ENCODE results near the gene ADAMTS9. TPM values are rescaled to one million over a fixed set of nuclear protein-coding genes. Genes with fewer than 3 reads are reported as not detected.

ADAMTS9 gene
- total RNA-seq, 1 experiment from 2014 or later: 0.46 TPM

DNA sequence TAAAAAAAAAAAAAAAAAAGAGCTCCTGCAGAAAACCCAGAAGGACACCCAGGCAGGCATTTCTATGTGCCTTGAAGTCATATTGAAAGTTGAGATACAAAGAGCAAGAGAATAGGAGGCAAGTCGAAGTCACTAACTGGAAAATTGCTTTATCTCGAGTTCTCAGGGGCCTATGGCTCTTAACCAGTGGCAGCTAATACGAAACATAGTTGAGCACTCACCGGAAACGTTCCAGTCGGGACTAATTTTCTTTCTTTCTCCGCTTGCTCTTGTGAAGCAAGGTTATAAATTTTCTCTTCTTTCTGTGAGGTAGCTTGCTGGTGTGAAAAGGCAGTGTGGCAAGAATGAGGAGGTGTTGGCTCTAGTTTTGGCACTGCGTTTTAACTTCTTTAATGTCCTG lies 181.5 kb downstream of the ADAMTS9 start:
- H2BK15ac ChIP-seq (ENCODE audit: low read depth, low read length): no peak overlapping the region
- no peaks in the 10 kb centered on the region for H3K79me2 ChIP-seq (ENCODE audit: insufficient read depth, low read length)
- H3K79me1 ChIP-seq (ENCODE audit: insufficient read depth, low read depth, low read length, poor library complexity, severe bottlenecking): no peaks in the 10 kb centered on the region
- no peak overlapping the region for H2AFZ ChIP-seq (ENCODE audit: low read length)
- TF ChIP-seq, protein P1, sequence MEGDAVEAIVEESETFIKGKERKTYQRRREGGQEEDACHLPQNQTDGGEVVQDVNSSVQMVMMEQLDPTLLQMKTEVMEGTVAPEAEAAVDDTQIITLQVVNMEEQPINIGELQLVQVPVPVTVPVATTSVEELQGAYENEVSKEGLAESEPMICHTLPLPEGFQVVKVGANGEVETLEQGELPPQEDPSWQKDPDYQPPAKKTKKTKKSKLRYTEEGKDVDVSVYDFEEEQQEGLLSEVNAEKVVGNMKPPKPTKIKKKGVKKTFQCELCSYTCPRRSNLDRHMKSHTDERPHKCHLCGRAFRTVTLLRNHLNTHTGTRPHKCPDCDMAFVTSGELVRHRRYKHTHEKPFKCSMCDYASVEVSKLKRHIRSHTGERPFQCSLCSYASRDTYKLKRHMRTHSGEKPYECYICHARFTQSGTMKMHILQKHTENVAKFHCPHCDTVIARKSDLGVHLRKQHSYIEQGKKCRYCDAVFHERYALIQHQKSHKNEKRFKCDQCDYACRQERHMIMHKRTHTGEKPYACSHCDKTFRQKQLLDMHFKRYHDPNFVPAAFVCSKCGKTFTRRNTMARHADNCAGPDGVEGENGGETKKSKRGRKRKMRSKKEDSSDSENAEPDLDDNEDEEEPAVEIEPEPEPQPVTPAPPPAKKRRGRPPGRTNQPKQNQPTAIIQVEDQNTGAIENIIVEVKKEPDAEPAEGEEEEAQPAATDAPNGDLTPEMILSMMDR (conservative IDR thresholded peaks at IDR 0.05): no peak
- Mint-ChIP-seq H3K4me3 (no peak overlapping the region), H3K9me3 (no peaks in the 10 kb centered on the region), H3K36me3 (ENCODE audit: insufficient read depth in 1 of 3, low read depth in 3 of 3) (no peaks in the 10 kb centered on the region), H3K4me1 (peaks cover 8 to 13% of the 10 kb centered on the region in 2 experiments; a peak in 3 of 4 replicates), H3K27ac (no peak overlapping the region), H3K27me3 (ENCODE audit: low read depth) (peaks cover 2% of the 10 kb centered on the region; the same call in 1 of the 2 replicates)
- no peak overlapping the region for H2BK12ac ChIP-seq (ENCODE audit: insufficient read length, low read depth, low read length)
- H4K8ac ChIP-seq (replicated peaks; ENCODE audit: insufficient read length, low read depth, low read length): no peak overlapping the region
- no peak overlapping the region for H3K27ac ChIP-seq (ENCODE audit: insufficient read length, low read depth, low read length)
- no CpG with 5 or more reads among the region's 8 CpGs for WGBS (ENCODE audit: extremely low coverage, insufficient read length, low lambda C conversion rate)
- H2BK20ac ChIP-seq (ENCODE audit: low read depth, low read length, poor library complexity, severe bottlenecking): no peak overlapping the region
- no peak overlapping the region for H4K91ac ChIP-seq (ENCODE audit: insufficient read length, low read depth, low read length)
- no peaks in the 10 kb centered on the region for H4K20me1 ChIP-seq (ENCODE audit: control insufficient read depth, insufficient read depth, insufficient read length)
- no peaks in the 10 kb centered on the region for H3K23me2 ChIP-seq (ENCODE audit: insufficient read length, low read depth, low read length, poor library complexity, severe bottlenecking)
- no peak overlapping the region for H3K4me2 ChIP-seq (ENCODE audit: insufficient read depth, insufficient read length, low read length)
- H3T11ph ChIP-seq (ENCODE audit: low read length): no peak overlapping the region
- H3K4ac ChIP-seq (ENCODE audit: low read depth, low read length): no peak overlapping the region
- H2AK5ac ChIP-seq (ENCODE audit: insufficient read length, low read length): no peak overlapping the region
- no peaks in the 10 kb centered on the region for H3K4me1 ChIP-seq (ENCODE audit: insufficient read depth, low read length)
- no peak overlapping the region for H3K18ac ChIP-seq (ENCODE audit: insufficient read length, low read depth, low read length)
- no peaks in the 10 kb centered on the region for H3K9me3 ChIP-seq (ENCODE audit: control insufficient read depth, low read depth, low read length)
- DNase-seq: no peak
- H2BK120ac ChIP-seq (ENCODE audit: low read depth, low read length, poor library complexity, severe bottlenecking): no peak overlapping the region
- no peak overlapping the region for H4K5ac ChIP-seq (ENCODE audit: insufficient read length, low read depth, low read length)
- no peak overlapping the region for H3K14ac ChIP-seq (ENCODE audit: insufficient read depth, low read length)
- H3K9ac ChIP-seq (ENCODE audit: extremely low read depth, insufficient read length, low read length): no peak overlapping the region
- H3K56ac ChIP-seq (ENCODE audit: insufficient read length, low read depth, low read length): no peak overlapping the region
- H2BK5ac ChIP-seq (ENCODE audit: insufficient read length, low read length): no peak overlapping the region
- H3K27me3 ChIP-seq (ENCODE audit: insufficient read depth, low read length): no peaks in the 10 kb centered on the region
- H3K23ac ChIP-seq (ENCODE audit: insufficient read length, low read depth, low read length): no peak overlapping the region
